HEK293 (cell line): ENCODE data around the gene NDUFB11.
A peak's percentile ranks its signal among the peaks of the same experiment; 100 is the strongest.

Experiments
- CTCF ChIA-PET: fragments of 350-600 bp; formaldehyde crosslinking; extraction: SDS; loops from one replicate; lab custom pipeline; 2021; ENCODE audit warnings: antibody characterized with exemption; lab: Yijun Ruan, JAX
- POLR2A ChIA-PET: fragments of 300-600 bp; formaldehyde crosslinking; extraction: SDS; loops from one replicate; lab custom pipeline; 2020; ENCODE audit warnings: antibody characterized with exemption, inconsistent platforms; lab: Yijun Ruan, JAX
- H3K27ac ChIP-seq: fragments of 200-500 bp; sonication (Bioruptor generic); 2 replicates; pipeline ENCODE4 v1.5.1; 2014; ENCODE audit warnings: low read depth, low read length, control low read depth, inconsistent platforms; ENCODE audit errors: extremely low read depth
- H3K36me3 ChIP-seq, 2 experiments: fragments of 200-500 bp in 1 of 2; sonication (Bioruptor generic) in 1 of 2; 1 replicate in 1 of 2; 2 replicates in 1 of 2; pipeline ENCODE4 v1.5.1; 2014 to 2017; ENCODE audit warnings: inconsistent platforms in 2 of 2, low read length in 2 of 2; ENCODE audit not compliant: control insufficient read depth in 2 of 2, insufficient read depth in 1 of 2
- H3K4me1 ChIP-seq: fragments of 200-500 bp; sonication (Bioruptor generic); 2 replicates; pipeline ENCODE4 v1.5.1; 2014; ENCODE audit warnings: mild to moderate bottlenecking, low read length, inconsistent platforms; ENCODE audit not compliant: control insufficient read depth, insufficient read depth
- H3K4me3 ChIP-seq: 2 replicates; pipeline ENCODE4 v1.5.1; 2011; ENCODE audit warnings: low read depth, mild to moderate bottlenecking, control low read depth, low read length, moderate library complexity
- H3K9me3 ChIP-seq: fragments of 200-500 bp; sonication (Bioruptor generic); 2 replicates; pipeline ENCODE4 v1.5.1; 2014; ENCODE audit warnings: low read depth, low read length, inconsistent platforms; ENCODE audit not compliant: control insufficient read depth, insufficient read depth
- ZBTB7A ChIP-seq: fragments of 450-650 bp; formaldehyde crosslinking; IDR thresholded peaks from 2 replicates; pipeline ENCODE4 v1.5.1; 2016; ENCODE audit warnings: low read depth, missing biosample characterization, missing genetic modification characterization
- ZNF146 ChIP-seq: fragments of 450-650 bp; formaldehyde crosslinking; IDR thresholded peaks from 2 replicates; pipeline ENCODE4 v1.5.1; 2016; ENCODE audit warnings: missing biosample characterization, missing genetic modification characterization
- ZNF157 ChIP-seq: fragments of 450-650 bp; formaldehyde crosslinking; IDR thresholded peaks from 2 replicates; pipeline ENCODE4 v1.5.1; 2016; ENCODE audit warnings: missing biosample characterization, missing genetic modification characterization
- ZNF274 ChIP-seq, 2 experiments: fragments of 200-500 bp in 1 of 2; fragments of 450-650 bp in 1 of 2; sonication (Bioruptor generic) in 1 of 2; formaldehyde crosslinking in 1 of 2; IDR thresholded peaks; 2 replicates each; pipeline versions ENCODE4 v1.5.1 to v1.6.1; 2014 to 2016; ENCODE audit warnings: borderline replicate concordance in 1 of 2, inconsistent platforms in 1 of 2, low read length in 1 of 2, missing biosample characterization in 1 of 2, missing genetic modification characterization in 1 of 2
- ZNF391 ChIP-seq: fragments of 450-650 bp; formaldehyde crosslinking; IDR thresholded peaks from 2 replicates; pipeline ENCODE4 v1.5.1; 2016; ENCODE audit warnings: low read depth, missing biosample characterization, missing genetic modification characterization, borderline replicate concordance
- TF ChIP-seq, protein P1 (sequence below): fragments of 450-650 bp; formaldehyde crosslinking; IDR thresholded peaks from 2 replicates; pipeline ENCODE4 v1.5.1; 2016; ENCODE audit warnings: missing biosample characterization, missing genetic modification characterization
- TF ChIP-seq, protein P2 (sequence below): fragments of 450-650 bp; formaldehyde crosslinking; IDR thresholded peaks from 2 replicates; pipeline ENCODE4 v1.5.1; 2016; ENCODE audit warnings: missing biosample characterization, missing genetic modification characterization
- TF ChIP-seq, protein P3 (sequence below): fragments of 450-650 bp; formaldehyde crosslinking; IDR thresholded peaks from 2 replicates; pipeline ENCODE4 v1.5.1; 2016; ENCODE audit warnings: missing biosample characterization, missing genetic modification characterization
- TF ChIP-seq, protein P4 (sequence below): fragments of 450-650 bp; formaldehyde crosslinking; IDR thresholded peaks from 2 replicates; pipeline ENCODE4 v1.5.1; 2016; ENCODE audit warnings: missing biosample characterization, missing genetic modification characterization
- TF ChIP-seq, protein P5 (sequence below): fragments of 450-650 bp; formaldehyde crosslinking; IDR thresholded peaks from 2 replicates; pipeline ENCODE4 v1.5.1; 2016; ENCODE audit warnings: missing biosample characterization, missing genetic modification characterization

Gene NDUFB11

DNA sequence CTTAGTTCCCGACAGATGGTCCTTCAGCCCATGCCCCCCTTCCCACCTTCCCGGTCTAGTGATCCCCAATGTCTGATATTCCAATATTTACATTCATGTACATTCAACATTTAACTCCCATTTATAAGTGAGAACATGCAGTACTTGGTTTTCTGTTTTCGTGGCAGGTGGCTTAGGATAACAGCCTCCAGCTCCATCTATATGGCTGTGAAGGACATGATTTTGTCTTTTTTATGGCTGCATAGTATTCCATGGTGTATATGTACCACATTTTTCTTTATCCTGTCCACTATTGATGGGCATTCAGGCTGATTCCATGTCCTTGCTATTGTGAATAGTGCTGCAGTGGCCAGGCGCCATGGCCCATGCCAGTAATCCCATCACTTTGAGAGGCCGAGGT is 14.3 kb upstream of the NDUFB11 start:
- no peak overlapping the region for H3K4me3 ChIP-seq
- no peaks in the 10 kb centered on the region; the same call in 1 of the 2 replicates for H3K9me3 ChIP-seq
- TF ChIP-seq, protein P1, sequence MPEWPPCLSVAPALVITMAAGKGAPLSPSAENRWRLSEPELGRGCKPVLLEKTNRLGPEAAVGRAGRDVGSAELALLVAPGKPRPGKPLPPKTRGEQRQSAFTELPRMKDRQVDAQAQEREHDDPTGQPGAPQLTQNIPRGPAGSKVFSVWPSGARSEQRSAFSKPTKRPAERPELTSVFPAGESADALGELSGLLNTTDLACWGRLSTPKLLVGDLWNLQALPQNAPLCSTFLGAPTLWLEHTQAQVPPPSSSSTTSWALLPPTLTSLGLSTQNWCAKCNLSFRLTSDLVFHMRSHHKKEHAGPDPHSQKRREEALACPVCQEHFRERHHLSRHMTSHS (tag by site-specific recombination): no peak
- TF ChIP-seq, protein P2, sequence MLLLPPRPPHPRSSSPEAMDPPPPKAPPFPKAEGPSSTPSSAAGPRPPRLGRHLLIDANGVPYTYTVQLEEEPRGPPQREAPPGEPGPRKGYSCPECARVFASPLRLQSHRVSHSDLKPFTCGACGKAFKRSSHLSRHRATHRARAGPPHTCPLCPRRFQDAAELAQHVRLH (tag by site-specific recombination): peak; percentile 18; the same call in 1 of the 2 replicates
- TF ChIP-seq ZNF146 (tag by site-specific recombination) (peak; percentile 93), ZNF157 (tag by site-specific recombination) (no peak), ZNF274 (IDR thresholded peaks at IDR 0.05; ENCODE audit: low read length) (no peak), ZNF274 (tag by site-specific recombination; IDR thresholded peaks at IDR 0.05; ENCODE audit: borderline replicate concordance) (no peak)
- TF ChIP-seq, protein P3, sequence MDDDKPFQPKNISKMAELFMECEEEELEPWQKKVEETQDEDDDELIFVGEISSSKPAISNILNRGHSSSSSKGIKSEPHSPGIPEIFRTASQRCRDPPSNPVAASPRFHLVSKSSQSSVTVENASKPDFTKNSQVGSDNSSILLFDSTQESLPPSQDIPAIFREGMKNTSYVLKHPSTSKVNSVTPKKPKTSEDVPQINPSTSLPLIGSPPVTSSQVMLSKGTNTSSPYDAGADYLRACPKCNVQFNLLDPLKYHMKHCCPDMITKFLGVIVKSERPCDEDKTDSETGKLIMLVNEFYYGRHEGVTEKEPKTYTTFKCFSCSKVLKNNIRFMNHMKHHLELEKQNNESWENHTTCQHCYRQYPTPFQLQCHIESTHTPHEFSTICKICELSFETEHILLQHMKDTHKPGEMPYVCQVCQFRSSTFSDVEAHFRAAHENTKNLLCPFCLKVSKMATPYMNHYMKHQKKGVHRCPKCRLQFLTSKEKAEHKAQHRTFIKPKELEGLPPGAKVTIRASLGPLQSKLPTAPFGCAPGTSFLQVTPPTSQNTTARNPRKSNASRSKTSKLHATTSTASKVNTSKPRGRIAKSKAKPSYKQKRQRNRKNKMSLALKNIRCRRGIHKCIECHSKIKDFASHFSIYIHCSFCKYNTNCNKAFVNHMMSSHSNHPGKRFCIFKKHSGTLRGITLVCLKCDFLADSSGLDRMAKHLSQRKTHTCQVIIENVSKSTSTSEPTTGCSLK: no peak
- TF ChIP-seq, protein P4, sequence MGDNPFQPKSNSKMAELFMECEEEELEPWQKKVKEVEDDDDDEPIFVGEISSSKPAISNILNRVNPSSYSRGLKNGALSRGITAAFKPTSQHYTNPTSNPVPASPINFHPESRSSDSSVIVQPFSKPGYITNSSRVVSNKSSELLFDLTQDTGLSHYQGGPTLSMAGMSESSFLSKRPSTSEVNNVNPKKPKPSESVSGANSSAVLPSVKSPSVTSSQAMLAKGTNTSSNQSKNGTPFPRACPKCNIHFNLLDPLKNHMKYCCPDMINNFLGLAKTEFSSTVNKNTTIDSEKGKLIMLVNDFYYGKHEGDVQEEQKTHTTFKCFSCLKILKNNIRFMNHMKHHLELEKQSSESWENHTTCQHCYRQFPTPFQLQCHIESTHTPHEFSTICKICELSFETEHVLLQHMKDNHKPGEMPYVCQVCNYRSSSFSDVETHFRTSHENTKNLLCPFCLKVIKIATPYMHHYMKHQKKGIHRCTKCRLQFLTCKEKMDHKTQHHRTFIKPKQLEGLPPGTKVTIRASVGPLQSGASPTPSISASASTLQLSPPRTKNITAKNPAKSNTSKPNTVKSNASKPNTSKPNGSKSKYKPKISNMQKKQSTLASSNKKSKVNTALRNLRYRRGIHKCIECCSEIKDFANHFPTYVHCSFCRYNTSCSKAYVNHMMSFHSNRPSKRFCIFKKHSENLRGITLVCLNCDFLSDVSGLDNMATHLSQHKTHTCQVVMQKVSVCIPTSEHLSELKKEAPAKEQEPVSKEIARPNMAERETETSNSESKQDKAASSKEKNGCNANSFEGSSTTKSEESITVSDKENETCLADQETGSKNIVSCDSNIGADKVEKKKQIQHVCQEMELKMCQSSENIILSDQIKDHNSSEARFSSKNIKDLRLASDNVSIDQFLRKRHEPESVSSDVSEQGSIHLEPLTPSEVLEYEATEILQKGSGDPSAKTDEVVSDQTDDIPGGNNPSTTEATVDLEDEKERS (tag by site-specific recombination): no peak
- TF ChIP-seq, all 188 proteins: peak for 2
- POLR2A ChIA-PET: interaction anchor here (1.3 kb wide), 1 partner anchor 14 kb away, joined by 7 read pairs; the partner anchor contains the start of genes NDUFB11 and RBM10
- CTCF ChIA-PET: interaction anchor here (0.8 kb wide), 1 partner anchor 9 kb away, joined by 3 read pairs; no protein-coding TSS in a partner anchor
- Histone ChIP-seq H3K4me1 (no peaks in the 10 kb centered on the region), H3K36me3 (peaks cover 29 to 44% of the 10 kb centered on the region in 2 experiments), H3K27ac (no peak overlapping the region)

DNA sequence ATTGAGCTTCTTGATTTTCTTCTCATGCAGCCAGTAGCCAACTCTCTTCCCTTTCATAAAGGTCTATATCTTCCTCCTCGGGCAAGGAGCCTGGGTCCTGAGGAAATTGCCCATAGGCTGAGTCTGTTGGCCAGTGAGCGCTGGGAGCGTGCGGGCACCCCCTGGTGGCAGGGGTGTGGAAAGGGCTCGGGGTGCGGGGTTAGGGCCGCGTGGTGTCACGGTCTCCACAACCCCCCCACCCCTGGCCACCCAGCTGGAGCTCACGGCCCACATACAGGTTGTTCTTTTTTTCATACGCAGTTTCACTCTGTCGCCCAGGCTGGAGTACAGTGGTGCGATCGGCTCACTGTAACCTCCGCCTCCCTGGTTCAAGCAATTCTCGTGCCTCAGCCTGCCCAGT is 13.6 kb upstream of the NDUFB11 start:
- Histone ChIP-seq H3K9me3 (no peaks in the 10 kb centered on the region), H3K4me3 (no peak overlapping the region), H3K36me3 (peaks cover 31 to 47% of the 10 kb centered on the region in 2 experiments), H3K4me1 (no peaks in the 10 kb centered on the region), H3K27ac (no peak overlapping the region)
- POLR2A ChIA-PET: interaction anchor here (0.6 to 1.3 kb wide), 2 partner anchors 13 to 24 kb away, joined by 3 to 7 read pairs; partner anchors contain the start of genes NDUFB11 and RBM10
- TF ChIP-seq ZNF391 (tag by site-specific recombination): no peak
- no peak for TF ChIP-seq ZBTB7A (tag by site-specific recombination)
- TF ChIP-seq, protein P4 (tag by site-specific recombination): no peak
- TF ChIP-seq, protein P5, sequence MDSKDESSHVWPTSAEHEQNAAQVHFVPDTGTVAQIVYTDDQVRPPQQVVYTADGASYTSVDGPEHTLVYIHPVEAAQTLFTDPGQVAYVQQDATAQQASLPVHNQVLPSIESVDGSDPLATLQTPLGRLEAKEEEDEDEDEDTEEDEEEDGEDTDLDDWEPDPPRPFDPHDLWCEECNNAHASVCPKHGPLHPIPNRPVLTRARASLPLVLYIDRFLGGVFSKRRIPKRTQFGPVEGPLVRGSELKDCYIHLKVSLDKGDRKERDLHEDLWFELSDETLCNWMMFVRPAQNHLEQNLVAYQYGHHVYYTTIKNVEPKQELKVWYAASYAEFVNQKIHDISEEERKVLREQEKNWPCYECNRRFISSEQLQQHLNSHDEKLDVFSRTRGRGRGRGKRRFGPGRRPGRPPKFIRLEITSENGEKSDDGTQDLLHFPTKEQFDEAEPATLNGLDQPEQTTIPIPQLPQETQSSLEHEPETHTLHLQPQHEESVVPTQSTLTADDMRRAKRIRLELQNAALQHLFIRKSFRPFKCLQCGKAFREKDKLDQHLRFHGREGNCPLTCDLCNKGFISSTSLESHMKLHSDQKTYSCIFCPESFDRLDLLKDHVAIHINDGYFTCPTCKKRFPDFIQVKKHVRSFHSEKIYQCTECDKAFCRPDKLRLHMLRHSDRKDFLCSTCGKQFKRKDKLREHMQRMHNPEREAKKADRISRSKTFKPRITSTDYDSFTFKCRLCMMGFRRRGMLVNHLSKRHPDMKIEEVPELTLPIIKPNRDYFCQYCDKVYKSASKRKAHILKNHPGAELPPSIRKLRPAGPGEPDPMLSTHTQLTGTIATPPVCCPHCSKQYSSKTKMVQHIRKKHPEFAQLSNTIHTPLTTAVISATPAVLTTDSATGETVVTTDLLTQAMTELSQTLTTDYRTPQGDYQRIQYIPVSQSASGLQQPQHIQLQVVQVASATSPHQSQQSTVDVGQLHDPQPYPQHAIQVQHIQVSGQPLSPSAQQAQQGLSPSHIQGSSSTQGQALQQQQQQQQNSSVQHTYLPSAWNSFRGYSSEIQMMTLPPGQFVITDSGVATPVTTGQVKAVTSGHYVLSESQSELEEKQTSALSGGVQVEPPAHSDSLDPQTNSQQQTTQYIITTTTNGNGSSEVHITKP (tag by site-specific recombination): no peak
- TF ChIP-seq, all 188 proteins: peak for 0
- CTCF ChIA-PET: interaction anchor here (0.8 kb wide), 1 partner anchor 10 kb away, joined by 3 read pairs; no protein-coding TSS in a partner anchor
